GM18867 (cell line): Measurements from ENCODE around the gene KIF2A.
"Not testable (repeated sequence)": the region's sequence is repeated elsewhere in the genome, so short reads cannot be mapped to it uniquely, and the experiment has no call there.

Experiments used
- ATAC-seq: cut with Tn5 transposase; IDR thresholded peaks from one replicate; pipeline ENCODE4 v1.9.1; 2021; ENCODE audit warnings: mild to moderate bottlenecking, moderate library complexity; ENCODE audit not compliant: unreplicated experiment

Gene KIF2A

DNA sequence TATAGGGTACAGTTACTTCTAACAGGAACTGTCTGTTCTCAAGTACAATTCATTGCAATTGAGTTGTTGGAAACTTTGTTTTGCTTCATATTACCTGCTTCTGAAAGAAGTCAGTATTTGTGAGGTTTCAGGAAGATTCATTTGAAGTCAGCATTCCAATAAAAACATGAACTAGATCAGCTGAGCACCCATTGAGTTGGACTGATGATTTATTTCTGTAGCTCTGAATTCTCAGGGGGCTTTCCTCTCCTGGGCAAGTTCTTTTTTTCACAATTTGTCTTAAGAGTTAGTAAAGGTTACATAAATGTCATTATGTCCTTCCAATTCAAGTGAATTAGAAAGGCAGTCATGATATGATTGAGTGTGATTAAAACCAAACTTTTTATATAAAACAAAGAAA is 16.2 kb upstream of the KIF2A start:
- ATAC-seq, result no peak

DNA sequence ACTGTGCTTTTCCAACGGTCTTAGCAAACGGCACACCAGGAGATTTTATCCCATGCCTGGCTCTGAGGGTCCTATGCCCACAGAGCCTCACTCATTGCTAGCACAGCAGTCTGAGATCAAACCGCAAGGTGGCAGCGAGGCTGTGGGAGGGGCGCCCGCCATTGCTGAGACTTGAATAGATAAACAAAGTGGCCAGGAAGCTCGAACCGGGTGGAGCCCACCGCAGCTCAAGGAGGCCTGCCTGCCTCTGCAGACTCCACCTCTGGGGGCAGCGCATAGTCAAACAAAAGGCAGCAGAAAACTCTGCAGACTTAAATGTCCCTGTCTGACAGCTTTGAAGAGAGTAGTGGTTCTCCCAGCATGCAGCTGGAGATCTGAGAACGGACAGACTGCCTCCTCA is 14.2 kb upstream of the KIF2A start:
- not testable (repeated sequence) for ATAC-seq

DNA sequence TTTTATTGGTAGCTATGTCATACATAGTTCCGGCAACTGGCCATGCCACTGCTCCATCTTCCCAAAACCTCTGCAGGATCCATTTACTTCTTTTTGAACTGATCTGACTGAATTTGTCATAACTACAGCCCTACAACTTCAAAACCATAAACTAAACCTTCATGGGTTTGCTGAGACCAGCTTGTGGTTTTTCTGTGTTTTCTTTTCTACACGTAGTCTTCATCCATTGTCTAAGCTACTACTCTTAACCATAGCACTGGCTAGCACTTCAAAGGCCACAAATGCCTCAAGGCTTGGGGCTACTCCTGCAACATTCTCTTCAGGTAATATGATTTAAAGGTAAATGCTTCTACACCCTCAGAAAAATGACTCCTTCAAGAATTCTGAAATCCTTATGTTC is 9.0 kb upstream of the KIF2A start:
- ATAC-seq, result no peak

DNA sequence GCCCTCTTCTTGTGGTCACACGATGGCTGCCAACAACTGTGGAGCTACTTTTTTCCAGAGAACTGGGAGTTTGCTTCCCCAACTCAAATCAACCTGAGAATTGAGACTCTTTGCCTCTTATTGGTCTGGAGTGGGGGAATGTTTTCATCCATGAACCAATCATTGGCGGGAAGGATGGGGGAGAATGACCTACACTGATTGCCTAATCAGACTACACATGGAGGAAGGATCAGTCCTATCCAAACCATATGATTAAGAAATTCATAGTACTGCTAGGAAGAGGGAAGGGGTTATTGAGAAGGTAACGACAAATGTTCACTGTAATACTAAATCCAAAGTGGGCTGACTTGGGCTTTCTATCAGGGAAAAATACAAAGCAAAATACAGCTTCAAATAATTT is 7.9 kb upstream of the KIF2A start:
- no peak for ATAC-seq

DNA sequence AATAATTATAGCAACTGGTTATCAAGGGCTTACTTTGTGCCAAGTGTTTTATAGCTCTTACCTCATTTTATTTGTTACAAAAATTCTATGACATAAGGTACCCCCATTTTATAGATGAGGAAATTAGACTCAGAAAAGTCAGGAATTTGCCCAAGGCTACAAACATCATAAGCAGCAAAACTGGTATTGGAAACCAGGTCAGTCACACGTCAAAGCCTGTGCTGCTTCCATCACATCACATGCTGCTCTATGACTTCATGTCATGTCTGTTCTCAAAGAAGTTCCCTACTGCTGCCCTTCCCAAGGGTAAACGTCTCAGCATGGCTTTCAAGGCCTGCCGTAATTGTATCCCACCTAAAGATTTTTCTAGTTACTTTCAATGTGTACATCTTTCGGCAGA is 6.9 kb upstream of the KIF2A start:
- ATAC-seq, result no peak

DNA sequence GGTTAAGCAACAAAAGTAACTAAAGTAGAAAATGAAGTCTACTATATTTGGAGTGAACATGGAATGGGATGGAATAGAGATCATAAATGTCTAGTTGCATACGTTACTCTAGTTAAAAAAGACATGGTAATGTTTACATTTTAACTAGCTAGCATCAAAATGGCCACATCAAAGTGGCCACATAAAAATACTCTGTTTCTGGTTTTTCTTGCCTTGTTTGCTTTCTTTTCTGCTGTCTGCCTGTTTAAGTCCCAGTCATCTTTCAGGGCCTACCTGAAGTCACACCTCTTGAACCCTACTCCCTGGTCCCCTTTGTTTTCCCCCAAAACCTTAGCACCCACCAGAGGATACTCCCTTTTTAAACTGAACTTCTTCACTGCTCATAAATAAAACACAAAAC is 6.4 kb upstream of the KIF2A start:
- no peak for ATAC-seq

DNA sequence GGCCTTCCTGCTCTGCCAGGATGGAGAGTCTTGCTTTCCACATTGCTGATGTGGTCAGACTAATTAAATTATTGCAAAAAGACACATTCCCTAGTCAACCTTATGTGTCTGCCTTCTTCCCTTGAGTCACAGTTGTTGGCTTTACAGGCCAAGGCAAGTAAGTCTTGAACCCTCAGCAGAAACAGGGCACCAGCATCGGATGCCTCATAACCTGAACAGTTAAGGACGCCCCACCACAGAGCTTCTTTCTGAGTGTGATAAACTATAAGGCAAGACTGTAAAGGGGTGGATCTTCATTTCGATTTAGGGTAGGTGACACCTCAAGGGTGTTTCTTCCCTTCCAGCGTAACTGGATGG is 670 bp upstream of the KIF2A start:
- ATAC-seq, result no peak

DNA sequence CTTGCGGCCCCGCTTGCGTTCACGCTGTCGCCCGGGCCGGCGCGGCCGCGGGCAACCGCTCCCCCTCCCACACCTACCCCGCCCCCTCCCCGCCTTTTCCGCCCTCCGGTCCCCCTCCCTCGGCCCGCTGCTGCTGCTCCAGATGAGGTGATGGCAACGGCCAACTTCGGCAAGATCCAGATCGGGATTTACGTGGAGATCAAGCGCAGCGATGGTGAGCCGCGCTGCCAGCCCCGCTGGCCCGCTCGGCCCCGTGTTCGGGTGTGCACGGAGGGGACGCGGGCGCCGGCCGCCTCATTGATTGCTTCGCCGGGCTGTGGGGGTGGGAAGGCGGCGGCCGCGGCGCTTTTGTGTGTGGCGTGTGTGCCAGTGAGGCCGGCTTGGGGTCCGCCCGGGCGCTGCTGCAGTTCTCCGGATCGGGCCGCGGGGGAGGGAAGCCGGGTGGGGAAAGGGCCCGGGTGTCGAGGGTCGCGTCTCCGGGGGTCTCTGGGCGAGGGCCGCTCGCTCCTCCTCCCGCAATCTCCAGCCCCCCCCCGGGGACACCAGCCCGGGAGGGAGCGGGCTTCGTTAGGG is 403 bp downstream of the KIF2A start:
- ATAC-seq, result peak; percentile 21

DNA sequence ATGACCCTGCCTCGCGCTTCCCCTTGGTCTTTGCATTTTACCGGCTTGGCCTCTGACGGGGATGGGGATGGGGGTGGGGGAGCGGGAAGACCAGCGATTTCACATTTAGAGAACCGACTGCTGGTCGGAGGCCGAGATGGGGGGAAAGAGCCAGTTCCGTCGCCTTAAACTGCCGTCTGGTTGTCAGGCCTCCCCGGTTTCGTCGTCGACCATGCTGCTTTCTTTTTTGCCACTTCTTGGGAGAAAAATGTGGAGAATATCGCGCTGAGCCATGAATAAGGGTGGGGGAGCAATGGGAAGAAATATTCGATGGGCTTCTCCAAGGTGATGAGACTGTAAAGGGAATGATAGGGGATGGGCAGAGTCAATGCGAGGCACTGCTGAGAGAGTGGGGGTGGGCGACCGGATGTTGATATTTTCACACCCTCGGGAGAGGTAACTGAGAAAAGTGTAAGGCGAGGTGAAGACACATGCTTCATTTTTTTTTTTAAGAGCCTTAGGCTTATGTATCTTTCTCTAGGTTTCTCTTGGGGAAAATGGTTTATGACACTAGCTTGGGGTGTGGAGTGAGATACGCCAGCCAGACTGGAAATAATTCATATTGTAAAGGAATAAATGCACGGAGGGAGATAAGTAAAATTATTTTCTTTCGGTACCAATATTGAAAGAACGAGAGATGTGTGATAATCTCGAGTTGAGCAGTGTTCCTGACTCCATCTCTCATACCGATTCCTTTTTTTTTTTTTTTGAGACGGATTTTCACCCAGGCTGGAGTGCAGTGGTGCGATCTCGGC is 1.1 kb downstream of the KIF2A start:
- ATAC-seq, result peak; percentile 28

DNA sequence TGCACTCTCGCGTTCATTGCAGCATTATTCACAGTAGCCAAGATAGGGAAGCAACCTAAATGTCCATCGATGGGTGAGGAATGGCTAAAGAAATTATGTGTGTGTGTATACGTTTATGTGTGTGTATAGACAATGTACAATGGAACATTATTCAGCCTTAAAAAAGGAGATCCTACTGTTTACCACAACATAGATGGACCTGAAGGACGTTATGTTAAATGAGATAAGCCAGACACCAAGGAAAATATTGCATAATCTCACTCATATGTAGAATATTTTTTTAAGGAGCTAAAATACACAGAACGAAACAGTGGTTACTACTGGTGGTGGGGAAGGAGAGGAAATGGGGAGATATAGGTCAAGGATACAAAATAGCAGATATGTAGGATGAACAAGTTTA is 2.4 kb downstream of the KIF2A start:
- ATAC-seq, result no peak

DNA sequence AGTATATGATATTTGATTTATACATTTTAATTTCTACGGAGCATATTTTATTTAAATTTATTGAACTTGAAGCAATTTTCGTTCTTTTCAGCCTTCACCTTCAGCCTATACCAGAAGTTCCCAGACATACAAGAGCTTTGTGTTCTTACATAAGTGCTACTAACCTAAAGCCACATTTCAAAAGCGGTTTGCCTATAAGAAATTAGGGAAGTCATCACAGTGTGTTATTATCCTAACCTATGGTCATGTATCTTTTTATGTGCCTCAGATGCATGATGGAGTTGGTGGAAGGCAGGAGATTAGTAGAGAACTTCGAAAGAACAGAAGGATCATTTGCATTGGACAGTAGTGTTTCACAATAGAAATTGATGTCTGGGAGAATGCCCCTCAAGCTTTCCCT is 3.1 kb downstream of the KIF2A start:
- no peak for ATAC-seq

DNA sequence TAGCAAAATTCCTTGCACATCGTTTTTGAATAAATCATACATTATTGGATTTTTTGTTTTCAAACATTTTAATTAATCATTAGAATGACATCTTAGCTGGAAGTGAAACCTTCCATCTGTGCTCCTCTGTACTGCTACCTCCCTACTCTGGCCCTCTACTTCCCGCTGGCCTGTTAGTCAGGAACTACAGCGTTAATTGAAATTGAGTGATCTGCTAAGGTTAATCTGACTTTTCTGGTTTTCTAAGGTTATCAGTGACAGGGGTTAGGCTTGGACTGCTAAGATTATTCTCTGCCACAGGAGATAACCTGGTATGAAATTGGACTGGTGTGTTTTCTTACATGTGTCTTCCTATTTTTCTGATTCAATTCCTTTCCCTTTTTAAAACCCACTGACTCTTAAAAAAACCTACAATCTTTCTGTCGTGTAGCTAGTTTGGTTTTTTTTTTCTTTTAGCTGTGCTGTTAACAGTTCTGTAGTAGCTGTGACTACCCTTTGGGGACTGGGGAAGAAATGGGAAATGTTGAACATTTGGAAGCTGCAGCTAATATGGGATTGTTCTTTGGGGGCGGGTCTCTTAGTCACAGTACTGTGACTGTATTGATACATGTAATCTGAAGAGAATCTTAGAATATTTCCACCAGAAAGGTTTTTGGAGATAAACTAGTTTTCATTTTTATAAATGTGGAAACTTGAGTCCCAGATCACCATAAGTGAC is 4.6 kb downstream of the KIF2A start:
- no peak for ATAC-seq

DNA sequence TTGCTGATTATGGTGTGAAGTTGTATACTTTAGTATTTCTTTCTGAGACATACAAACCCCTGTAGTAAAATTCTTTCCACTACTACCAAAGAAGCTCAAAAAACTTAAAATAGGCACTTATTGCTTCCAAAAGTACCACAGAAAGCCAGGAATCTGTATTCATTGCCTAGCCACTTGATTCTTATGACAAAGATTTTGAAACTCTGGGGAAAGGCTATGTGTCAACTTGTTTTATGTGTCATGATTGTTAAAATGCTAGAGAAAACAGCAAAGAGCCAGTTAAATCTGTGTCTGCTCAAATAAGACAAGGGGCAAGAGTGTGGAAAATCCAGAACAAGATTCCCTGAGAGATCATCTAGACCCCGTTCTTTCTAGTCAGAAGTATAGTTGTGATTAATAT is 6.0 kb downstream of the KIF2A start:
- ATAC-seq, result no peak

DNA sequence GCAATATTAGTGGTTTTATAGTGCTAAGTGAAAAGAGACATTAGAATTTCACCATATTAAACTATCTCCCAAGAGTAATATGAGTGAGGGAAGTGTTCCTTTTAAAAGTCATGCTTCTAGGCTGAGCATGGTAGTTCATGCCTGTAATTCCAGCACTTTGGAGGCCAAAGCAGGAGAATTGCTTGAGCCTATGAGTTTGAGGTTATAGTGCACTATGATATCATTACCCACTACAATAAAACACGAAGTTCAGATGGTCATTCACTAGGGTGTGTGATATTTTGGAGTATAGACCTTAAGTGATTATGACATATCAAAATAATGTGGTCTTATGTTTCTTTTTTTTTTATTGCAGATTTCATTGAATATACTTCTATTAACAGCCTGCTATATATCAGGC is 6.7 kb downstream of the KIF2A start:
- no peak for ATAC-seq

DNA sequence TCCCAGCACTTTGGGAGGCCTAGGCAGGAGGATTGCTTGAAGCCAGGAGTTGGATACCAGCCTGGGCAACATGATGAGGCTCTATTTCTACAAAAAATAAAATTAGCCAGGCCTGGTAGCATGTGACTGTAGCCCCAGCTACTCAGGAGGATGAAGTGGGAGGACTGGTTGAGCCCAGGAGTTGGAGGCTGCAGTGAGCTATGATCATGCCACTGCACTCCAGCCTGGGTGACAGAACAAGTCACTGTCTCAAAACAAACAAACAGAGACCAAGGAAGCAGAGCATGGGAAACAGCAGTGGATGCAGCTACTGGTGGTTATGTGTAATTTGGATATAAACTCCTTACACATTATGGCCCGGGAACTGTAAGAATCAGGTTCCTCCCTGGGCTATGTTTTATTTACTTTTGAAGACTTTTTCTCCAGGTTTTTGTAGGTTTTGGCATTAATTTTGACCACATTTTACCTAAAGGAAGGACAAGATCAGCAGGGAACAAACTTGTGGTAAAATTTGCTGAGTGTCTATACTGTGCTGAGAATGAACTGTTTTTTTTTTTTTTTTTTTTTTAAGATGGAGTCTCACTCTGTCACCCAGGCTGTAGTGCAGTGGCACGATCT is 8.3 kb downstream of the KIF2A start:
- no peak for ATAC-seq

DNA sequence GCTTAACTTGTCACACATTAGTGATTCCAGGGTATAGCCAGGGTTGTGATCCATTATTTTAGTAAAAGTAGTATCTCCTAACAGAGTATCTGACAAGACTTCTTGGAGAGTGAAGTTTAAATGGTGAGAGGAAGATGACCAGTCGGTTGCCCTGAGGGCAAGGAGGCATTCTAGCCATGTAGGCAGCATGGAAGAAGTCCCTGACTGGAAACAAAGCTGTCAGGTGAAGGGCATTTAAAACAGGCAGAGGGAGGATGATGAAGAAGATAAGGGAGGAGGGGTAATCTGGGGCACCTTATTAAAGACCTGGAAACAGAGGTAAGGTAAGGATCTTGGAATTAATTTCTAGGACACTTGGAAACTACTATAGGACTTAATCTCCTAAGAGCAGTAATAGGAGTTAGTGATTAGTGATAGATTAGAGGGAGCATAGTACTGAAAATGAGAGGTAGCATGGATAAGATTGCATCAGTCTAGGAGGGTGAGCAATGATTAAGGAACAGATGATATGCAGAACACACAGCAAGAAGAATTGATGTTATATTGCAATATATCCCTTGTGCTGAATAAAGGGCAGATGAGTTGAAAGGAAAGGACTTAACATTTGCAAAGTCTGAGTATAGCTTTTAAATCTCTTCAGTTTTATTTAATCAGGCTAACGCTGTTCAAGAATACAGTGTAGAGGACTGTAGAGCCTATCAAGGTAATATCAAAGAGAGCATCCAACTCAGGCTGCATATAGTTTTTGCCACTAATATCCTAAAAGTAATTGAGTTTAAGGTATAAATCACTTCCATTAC is 9.6 kb downstream of the KIF2A start:
- no peak for ATAC-seq

DNA sequence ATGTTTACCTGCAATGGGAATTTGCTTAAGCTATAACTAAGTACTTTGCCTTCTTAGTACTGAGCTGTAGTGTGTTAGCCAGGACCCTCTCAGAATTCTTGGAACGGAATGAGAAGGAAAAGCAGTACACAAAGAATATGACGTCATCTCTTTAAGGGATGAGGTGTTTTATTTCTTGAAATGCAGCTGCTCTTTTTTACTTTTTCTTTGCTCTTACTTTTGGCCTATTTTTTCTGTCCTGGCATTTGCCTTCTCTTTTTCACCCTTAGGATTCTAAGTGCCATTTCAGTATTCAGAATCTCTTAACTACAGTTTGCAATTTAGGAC is 10.1 kb downstream of the KIF2A start:
- no peak for ATAC-seq

DNA sequence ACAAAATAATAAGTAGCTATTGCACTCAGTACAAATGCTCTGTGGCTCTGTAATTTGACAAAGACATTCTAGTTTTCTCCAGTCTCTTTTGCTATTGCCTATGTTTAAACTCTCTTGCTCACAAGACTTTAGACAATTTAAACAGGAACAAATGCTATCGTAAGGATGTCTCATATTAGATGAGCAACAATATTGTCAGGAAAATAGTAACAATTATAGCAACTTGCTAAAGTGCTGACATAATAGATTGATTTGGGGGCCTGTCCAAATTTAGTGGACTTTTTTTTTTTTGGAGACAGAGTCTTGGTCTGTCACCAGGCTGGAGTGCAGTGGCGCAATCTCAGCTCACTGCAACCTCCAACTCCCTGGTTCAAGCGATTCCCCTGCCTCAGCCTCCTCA is 11.8 kb downstream of the KIF2A start:
- no peak for ATAC-seq

DNA sequence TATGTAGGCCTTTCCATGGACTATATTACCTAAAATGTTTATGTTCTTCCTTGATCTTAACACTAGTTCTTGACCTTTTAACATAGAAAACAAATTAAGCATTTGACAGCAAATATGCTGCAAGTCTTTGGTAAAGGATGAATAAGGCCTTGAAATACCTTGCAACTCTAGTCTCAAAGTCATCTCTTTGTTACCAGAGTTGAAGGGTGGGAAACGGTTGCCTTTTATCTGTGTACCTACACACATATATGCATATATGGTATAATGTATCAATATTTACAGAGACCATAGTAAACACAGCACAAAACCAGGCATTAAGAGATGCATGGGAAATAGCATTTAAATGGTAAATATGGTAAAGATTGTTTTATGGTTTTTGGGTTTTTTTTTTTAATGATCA is 16.5 kb downstream of the KIF2A start:
- no peak for ATAC-seq

DNA sequence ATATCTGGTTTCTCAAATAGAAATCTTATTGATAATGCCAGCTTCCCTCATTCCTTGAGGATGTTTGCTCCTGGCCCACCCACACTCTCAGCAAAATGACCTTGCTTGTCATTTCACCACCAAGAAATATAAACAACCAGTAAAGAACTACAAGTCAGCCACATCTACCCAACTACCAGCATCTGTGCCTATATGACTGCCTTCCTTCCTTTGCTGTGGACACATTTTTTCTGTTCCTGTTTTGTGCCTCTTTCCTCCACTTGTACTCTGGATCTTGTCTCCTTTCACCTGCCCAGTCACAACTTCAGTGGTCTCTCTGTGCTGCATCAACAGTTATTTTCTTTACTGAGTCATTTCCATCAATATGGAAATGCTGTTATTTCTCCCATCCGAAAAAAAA is 20.3 kb downstream of the KIF2A start:
- ATAC-seq, result peak; percentile 54

DNA sequence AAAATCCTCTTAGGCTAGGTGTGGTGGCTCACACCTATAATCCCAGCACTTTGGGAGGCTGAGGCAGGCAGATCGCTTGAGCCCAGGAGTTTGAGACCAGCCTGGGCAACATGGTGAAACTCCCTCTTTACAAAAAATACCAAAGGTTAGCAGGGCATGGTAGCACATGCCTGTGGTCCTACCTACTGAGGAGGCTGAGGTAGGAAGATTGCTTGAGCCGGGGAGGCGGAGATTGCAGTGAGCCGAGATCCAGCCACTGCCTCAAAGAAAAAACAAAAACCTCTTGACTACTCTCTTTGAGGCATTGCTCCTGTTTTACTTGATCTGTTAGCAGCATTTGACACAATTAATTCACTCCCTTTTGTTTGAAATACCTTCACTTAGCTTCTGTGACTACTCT is 20.7 kb downstream of the KIF2A start:
- no peak for ATAC-seq
